Endodermal cell (in vitro differentiated cells): Measurements from ENCODE around the gene CD38. TPM values are rescaled to one million over a fixed set of nuclear protein-coding genes. Genes with fewer than 3 reads are reported as not detected.
"Not testable (repeated sequence)": the region's sequence is repeated elsewhere in the genome, so short reads cannot be mapped to it uniquely, and the experiment has no call there.

Experiments used
- DNase-seq: peaks from one replicate; pipeline ENCODE4 v3.0.0-alpha.2; 2017
- H3K27ac ChIP-seq: 2 replicates; pipeline ENCODE4 v1.5.1; 2013; ENCODE audit warnings: mild to moderate bottlenecking, low read depth, low read length, moderate library complexity
- H3K27me3 ChIP-seq: 2 replicates; pipeline ENCODE4 v1.6.1; 2013; ENCODE audit warnings: mild to moderate bottlenecking, low read length, moderate library complexity; ENCODE audit not compliant: insufficient read depth, control insufficient read depth, poor library complexity, severe bottlenecking
- H3K36me3 ChIP-seq: 2 replicates; pipeline ENCODE4 v1.7.0; 2013; ENCODE audit warnings: mild to moderate bottlenecking, low read length, moderate library complexity; ENCODE audit not compliant: control insufficient read depth, insufficient read depth
- H3K4me1 ChIP-seq: one replicate; pipeline ENCODE4 v1.7.0; 2013; ENCODE audit warnings: low read length; ENCODE audit not compliant: control insufficient read depth, insufficient read depth
- H3K4me3 ChIP-seq: 2 replicates; pipeline ENCODE4 v1.5.1; 2013; ENCODE audit warnings: mild to moderate bottlenecking, low read length, moderate library complexity
- H3K9ac ChIP-seq: 2 replicates; pipeline ENCODE4 v1.6.1; 2013; ENCODE audit warnings: mild to moderate bottlenecking, low read length, moderate library complexity; ENCODE audit not compliant: poor library complexity, severe bottlenecking; ENCODE audit errors: extremely low read depth
- H3K9me3 ChIP-seq: 2 replicates; pipeline ENCODE4 v1.6.1; 2013; ENCODE audit warnings: mild to moderate bottlenecking, low read length, moderate library complexity; ENCODE audit not compliant: control insufficient read depth
- H3K27ac Mint-ChIP-seq: 2 replicates; pipeline ENCODE4 v1.8.0; 2020; ENCODE audit warnings: mixed read lengths
- H3K27me3 Mint-ChIP-seq: 2 replicates; pipeline ENCODE4 v1.8.0; 2021; ENCODE audit warnings: mild to moderate bottlenecking, mixed read lengths; ENCODE audit not compliant: insufficient read depth
- H3K36me3 Mint-ChIP-seq: 2 replicates; pipeline ENCODE4 v1.8.0; 2020; ENCODE audit warnings: low read depth, mixed read lengths
- H3K4me1 Mint-ChIP-seq: 2 replicates; pipeline ENCODE4 v1.8.0; 2020; ENCODE audit warnings: mixed read lengths
- H3K4me3 Mint-ChIP-seq: 2 replicates; pipeline ENCODE4 v1.8.0; 2020; ENCODE audit warnings: mild to moderate bottlenecking, moderate library complexity, mixed read lengths
- H3K9me3 Mint-ChIP-seq: 2 replicates; pipeline ENCODE4 v1.8.0; 2020; ENCODE audit warnings: mild to moderate bottlenecking, mixed read lengths
- CTCF ChIP-seq: fragments of 200-600 bp; sonication (generic); conservative IDR thresholded peaks from 2 replicates; pipeline ENCODE4 v1.5.0; 2021; ENCODE audit warnings: antibody characterized with exemption, mild to moderate bottlenecking
- WGBS, 2 experiments: methylation state at CpG; one replicate each; pipeline versions ENCODE4 v1.1.5 to v1.1.7; 2013; ENCODE audit warnings: missing lambda C conversion rate in 2 of 2, mixed read lengths in 1 of 2; ENCODE audit not compliant: insufficient coverage in 1 of 2, insufficient read length in 1 of 2; 5-methylcytosine and 5-hydroxymethylcytosine counted together
- total RNA-seq, 2 donors: library from RNA; stranded (reverse); fragmentation: NEBNext Ultra II Directional in 1 of 2; extraction: Animal tissue kit (Norgen Biotek cat#: 25700) in 1 of 2; gene quantifications; 2 replicates in 1 of 2; 3 replicates in 1 of 2; pipeline ENCODE4 v1.2.1, GENCODE V29; 2021

CD38 gene
- total RNA-seq, 2 donors from 2014 or later, result 0.11 TPM; not detected in 1

- H3K27me3 Mint-ChIP-seq, result no peaks in the 10 kb centered on the region
- Histone ChIP-seq H3K36me3 (no peaks in the 10 kb centered on the region), H3K4me3 (no peak overlapping the region), H3K4me1 (no peaks in the 10 kb centered on the region), H3K9me3 (no peaks in the 10 kb centered on the region), H3K27ac (no peak overlapping the region), H3K27me3 (no peaks in the 10 kb centered on the region), H3K9ac (no peak overlapping the region)
- H3K36me3 Mint-ChIP-seq, result no peaks in the 10 kb centered on the region
- no peak overlapping the region for H3K27ac Mint-ChIP-seq
- no peak overlapping the region for H3K4me3 Mint-ChIP-seq
- 92 to 96% methylated on average over 4 to 5 of the region's 5 CpGs for WGBS, 2 experiments
- no peaks in the 10 kb centered on the region for H3K9me3 Mint-ChIP-seq
- no peaks in the 10 kb centered on the region for H3K4me1 Mint-ChIP-seq
- TF ChIP-seq CTCF, result no peak
- DNase-seq, result no peak
Observed at GRCh38 chr4:15853345-15853744, 75.2 kb downstream of the CD38 start.

GRCh38 chr4:15855804-15856475 lies 77.8 kb downstream of the CD38 start:
- H3K27me3 Mint-ChIP-seq, result no peaks in the 10 kb centered on the region
- TF ChIP-seq CTCF, result no peak
- H3K4me3 Mint-ChIP-seq, result no peak overlapping the region
- Histone ChIP-seq H3K36me3 (no peaks in the 10 kb centered on the region), H3K9ac (no peak overlapping the region), H3K27ac (no peak overlapping the region), H3K27me3 (no peaks in the 10 kb centered on the region), H3K4me1 (no peaks in the 10 kb centered on the region), H3K4me3 (no peak overlapping the region), H3K9me3 (no peaks in the 10 kb centered on the region)
- H3K4me1 Mint-ChIP-seq, result no peaks in the 10 kb centered on the region
- no peak overlapping the region for H3K27ac Mint-ChIP-seq
- no peaks in the 10 kb centered on the region for H3K9me3 Mint-ChIP-seq
- 85 to 97% methylated on average over 3 to 7 of the region's 7 CpGs for WGBS, 2 experiments
- DNase-seq, result no peak
- H3K36me3 Mint-ChIP-seq, result no peaks in the 10 kb centered on the region

GRCh38 chr4:15861198-15861597 lies 83.1 kb downstream of the CD38 start:
- H3K27ac ChIP-seq, H3K4me1 Mint-ChIP-seq, H3K36me3 Mint-ChIP-seq, H3K4me1 ChIP-seq, H3K4me3 Mint-ChIP-seq, H3K9ac ChIP-seq, H3K27me3 Mint-ChIP-seq, H3K36me3 ChIP-seq, H3K27me3 ChIP-seq, H3K9me3 ChIP-seq, H3K4me3 ChIP-seq, H3K9me3 Mint-ChIP-seq, DNase-seq, H3K27ac Mint-ChIP-seq: not testable (repeated sequence)
- WGBS, 2 experiments, result 92 to 96% methylated on average over 4 of the region's 4 CpGs
